Immature natural killer cell (primary cell): ENCODE measurements around the gene ARMH3. TPM values are rescaled to one million over a fixed set of nuclear protein-coding genes. Genes with fewer than 3 reads are reported as not detected.

ENCODE experiments used
- DNase-seq, 3 donors: peaks; one replicate each; pipeline ENCODE4 v3.0.0; 2022; ENCODE audit warnings: mixed read lengths in 1 of 3
- H3K27ac Mint-ChIP-seq, 6 donors: one replicate each; pipeline ENCODE4 v1.8.0; 2020; ENCODE audit warnings: mixed read lengths in 6 of 6, mild to moderate bottlenecking in 5 of 6, inconsistent platforms in 4 of 6, moderate library complexity in 3 of 6
- H3K27me3 Mint-ChIP-seq, 3 donors: one replicate each; pipeline ENCODE4 v1.8.0; 2020 to 2021; ENCODE audit warnings: low read depth in 3 of 3, mild to moderate bottlenecking in 3 of 3, mixed read lengths in 3 of 3, moderate library complexity in 3 of 3, inconsistent platforms in 1 of 3
- H3K36me3 Mint-ChIP-seq, 3 donors: one replicate each; pipeline ENCODE4 v1.8.0; 2020; ENCODE audit warnings: mixed read lengths in 3 of 3, inconsistent platforms in 2 of 3, mild to moderate bottlenecking in 2 of 3
- H3K4me1 Mint-ChIP-seq, 2 donors: one replicate each; pipeline ENCODE4 v1.8.0; 2020; ENCODE audit warnings: inconsistent platforms in 2 of 2, mild to moderate bottlenecking in 2 of 2, mixed read lengths in 2 of 2, moderate library complexity in 1 of 2
- H3K4me3 Mint-ChIP-seq, 5 donors: one replicate each; pipeline ENCODE4 v1.8.0; 2020; ENCODE audit warnings: mild to moderate bottlenecking in 5 of 5, mixed read lengths in 5 of 5, inconsistent platforms in 3 of 5, moderate library complexity in 3 of 5
- H3K9me3 Mint-ChIP-seq, 6 donors: one replicate each; pipeline ENCODE4 v1.8.0; 2020; ENCODE audit warnings: mild to moderate bottlenecking in 6 of 6, mixed read lengths in 6 of 6, inconsistent platforms in 4 of 6, moderate library complexity in 3 of 6
- polyA plus RNA-seq, 3 donors: library from polyadenylated mRNA; unstranded; fragments of 300-500 nt; fragmentation: Illumina TruSeq; gene quantifications; one replicate each; pipeline ENCODE4 v1.2.3, GENCODE V29; 2021

Gene ARMH3
- polyA plus RNA-seq, 3 donors from 2014 or later, result 14.4 to 19.8 (median 17.5) TPM

GRCh38 chr10:101887775-101888174 lies 168.2 kb downstream of the ARMH3 start:
- H3K27me3 Mint-ChIP-seq, result peaks cover 0 to 7% (median 0%) of the 10 kb centered on the region in 3 donors
- H3K4me3 Mint-ChIP-seq, result no peak overlapping the region
- H3K4me1 Mint-ChIP-seq, result peaks cover 0 to 6% of the 10 kb centered on the region in 2 donors
- no peaks in the 10 kb centered on the region for H3K9me3 Mint-ChIP-seq
- peaks cover 0 to 19% (median 8%) of the 10 kb centered on the region in 3 donors for H3K36me3 Mint-ChIP-seq
- no peak for DNase-seq
- peak overlapping the region in 1 of 6 donors; percentile 49 for H3K27ac Mint-ChIP-seq

GRCh38 chr10:101886521-101887312 lies 169.3 kb downstream of the ARMH3 start:
- no peaks in the 10 kb centered on the region for H3K9me3 Mint-ChIP-seq
- H3K4me3 Mint-ChIP-seq, result no peak overlapping the region
- H3K27ac Mint-ChIP-seq, result no peak overlapping the region
- peaks cover 0 to 7% (median 0%) of the 10 kb centered on the region in 3 donors for H3K27me3 Mint-ChIP-seq
- H3K36me3 Mint-ChIP-seq, result peaks cover 0 to 19% (median 8%) of the 10 kb centered on the region in 3 donors
- no peak for DNase-seq
- H3K4me1 Mint-ChIP-seq, result peaks cover 0 to 6% of the 10 kb centered on the region in 2 donors

GRCh38 chr10:101881036-101881774 lies 174.8 kb downstream of the ARMH3 start:
- Mint-ChIP-seq H3K36me3 (peaks cover 0 to 11% (median 8%) of the 10 kb centered on the region in 3 donors), H3K27ac (no peak overlapping the region), H3K27me3 (peaks cover 0 to 4% (median 0%) of the 10 kb centered on the region in 3 donors), H3K9me3 (no peaks in the 10 kb centered on the region), H3K4me3 (no peak overlapping the region), H3K4me1 (peaks cover 0 to 4% of the 10 kb centered on the region in 2 donors)
- DNase-seq, result no peak

- no peak overlapping the region for H3K4me3 Mint-ChIP-seq
- H3K27me3 Mint-ChIP-seq, result no peaks in the 10 kb centered on the region
Measured at GRCh38 chr10:101880232-101880573, 175.8 kb downstream of the ARMH3 start.

GRCh38 chr10:101879456-101880231 lies 176.3 kb downstream of the ARMH3 start:
- Mint-ChIP-seq H3K9me3 (no peaks in the 10 kb centered on the region), H3K27ac (peak overlapping the region in 2 of 6 donors; percentile 2 to 56), H3K4me3 (no peak overlapping the region), H3K27me3 (no peaks in the 10 kb centered on the region), H3K36me3 (peaks cover 0 to 8% (median 3%) of the 10 kb centered on the region in 3 donors), H3K4me1 (peaks cover 13 to 17% of the 10 kb centered on the region in 2 donors)
- DNase-seq, result no peak

More at GRCh38 chr10:101880232-101880573, 175.8 kb downstream of the ARMH3 start:
- Mint-ChIP-seq H3K27ac (peak overlapping the region in 1 of 6 donors; percentile 21), H3K36me3 (peaks cover 0 to 11% (median 4%) of the 10 kb centered on the region in 3 donors), H3K4me1 (peaks cover 7 to 11% of the 10 kb centered on the region in 2 donors), H3K9me3 (no peaks in the 10 kb centered on the region)
- no peak for DNase-seq

GRCh38 chr10:101878869-101879268 lies 177.1 kb downstream of the ARMH3 start:
- Mint-ChIP-seq H3K4me1 (peaks cover 15 to 19% of the 10 kb centered on the region in 2 donors), H3K9me3 (no peaks in the 10 kb centered on the region), H3K36me3 (peaks cover 0 to 4% (median 0%) of the 10 kb centered on the region in 3 donors), H3K27me3 (no peaks in the 10 kb centered on the region), H3K27ac (peak overlapping the region in 1 of 6 donors; percentile 85), H3K4me3 (no peak overlapping the region)
- no peak for DNase-seq

- Mint-ChIP-seq H3K27me3 (peaks cover 0 to 3% (median 0%) of the 10 kb centered on the region in 3 donors), H3K27ac (peak overlapping the region in 2 of 6 donors; percentile 10 to 57), H3K9me3 (no peaks in the 10 kb centered on the region), H3K36me3 (peaks cover 0 to 8% (median 0%) of the 10 kb centered on the region in 3 donors), H3K4me3 (peak overlapping the region in 1 of 5 donors; percentile 12), H3K4me1 (peaks cover 15 to 19% of the 10 kb centered on the region in 2 donors)
- DNase-seq, result no peak
Measured at GRCh38 chr10:101875068-101875688, 180.8 kb downstream of the ARMH3 start.

GRCh38 chr10:101874252-101874651 lies 181.7 kb downstream of the ARMH3 start:
- H3K9me3 Mint-ChIP-seq, result no peaks in the 10 kb centered on the region
- H3K27me3 Mint-ChIP-seq, result peaks cover 0 to 3% (median 0%) of the 10 kb centered on the region in 3 donors
- peaks cover 15 to 19% of the 10 kb centered on the region in 2 donors for H3K4me1 Mint-ChIP-seq
- H3K4me3 Mint-ChIP-seq, result no peak overlapping the region
- H3K36me3 Mint-ChIP-seq, result peaks cover 0 to 4% (median 0%) of the 10 kb centered on the region in 3 donors
- no peak for DNase-seq
- H3K27ac Mint-ChIP-seq, result no peak overlapping the region

GRCh38 chr10:101867931-101868330 lies 188.0 kb downstream of the ARMH3 start:
- Mint-ChIP-seq H3K36me3 (peaks cover 0 to 12% (median 0%) of the 10 kb centered on the region in 3 donors), H3K27me3 (peaks cover 1 to 4% (median 2%) of the 10 kb centered on the region in 3 donors), H3K4me1 (peaks cover 2 to 5% of the 10 kb centered on the region in 2 donors), H3K4me3 (no peak overlapping the region), H3K9me3 (no peaks in the 10 kb centered on the region), H3K27ac (no peak overlapping the region)
- DNase-seq, result no peak

GRCh38 chr10:101859530-101859929 lies 196.4 kb downstream of the ARMH3 start:
- Mint-ChIP-seq H3K27me3 (peaks cover 1 to 2% (median 2%) of the 10 kb centered on the region in 3 donors), H3K4me1 (peaks cover 11 to 21% of the 10 kb centered on the region in 2 donors), H3K27ac (no peak overlapping the region), H3K36me3 (peaks cover 12 to 23% (median 15%) of the 10 kb centered on the region in 3 donors), H3K9me3 (peaks cover 0 to 11% (median 3%) of the 10 kb centered on the region in 6 donors), H3K4me3 (no peak overlapping the region)
- no peak for DNase-seq

GRCh38 chr10:101858723-101859500 lies 197.1 kb downstream of the ARMH3 start:
- peaks cover 0 to 11% (median 3%) of the 10 kb centered on the region in 6 donors for H3K9me3 Mint-ChIP-seq
- DNase-seq, result no peak
- H3K27me3 Mint-ChIP-seq, result peaks cover 0 to 2% (median under 1%) of the 10 kb centered on the region in 3 donors
- peak overlapping the region in 3 of 6 donors; percentile 32 to 84 (median 77) for H3K27ac Mint-ChIP-seq
- peak overlapping the region in 1 of 5 donors; percentile 65 for H3K4me3 Mint-ChIP-seq
- H3K36me3 Mint-ChIP-seq, result peaks cover 12 to 18% (median 15%) of the 10 kb centered on the region in 3 donors
- H3K4me1 Mint-ChIP-seq, result peaks cover 10 to 21% of the 10 kb centered on the region in 2 donors

- Mint-ChIP-seq H3K4me3 (no peak overlapping the region), H3K27ac (peak overlapping the region in 2 of 6 donors; percentile 44 to 84), H3K4me1 (peaks cover 11 to 21% of the 10 kb centered on the region in 2 donors), H3K27me3 (peaks cover 0 to under 1% (median 0%) of the 10 kb centered on the region in 3 donors), H3K9me3 (peaks cover 0 to 11% (median 3%) of the 10 kb centered on the region in 6 donors), H3K36me3 (peaks cover 12 to 18% (median 15%) of the 10 kb centered on the region in 3 donors)
- DNase-seq, result no peak
Measured at GRCh38 chr10:101857802-101858476, 198.0 kb downstream of the ARMH3 start.
